ENCODE data around the gene ABRACL. TPM values are rescaled to one million over a fixed set of nuclear protein-coding genes. Genes with fewer than 3 reads are reported as not detected.

ABRACL gene
- polyA plus RNA-seq, 3 donors = 39.5 to 174 (median 142) TPM

- Histone ChIP-seq H3K36me3 (replicated peaks in 1 of 2; ENCODE audit: control insufficient read depth in 1 of 2, insufficient read depth in 2 of 2, low read length in 2 of 2) (no peaks in the 10 kb centered on the region), H3K4me2 (replicated peaks; ENCODE audit: extremely low read depth, low read length, poor library complexity, severe bottlenecking) (no peak overlapping the region), H3K9me3 (replicated peaks in 1 of 2; ENCODE audit: control insufficient read depth in 1 of 2, insufficient read depth in 1 of 2, low read length in 2 of 2) (no peaks in the 10 kb centered on the region), H3K27me3 (ENCODE audit: control insufficient read depth in 2 of 2, insufficient read depth in 2 of 2, low read length in 2 of 2) (no peaks in the 10 kb centered on the region), H4K20me1 (ENCODE audit: insufficient read depth, low read length) (no peaks in the 10 kb centered on the region), H3K9ac (ENCODE audit: insufficient read depth, low read length, poor library complexity, severe bottlenecking) (no peak overlapping the region), H3K4me1 (ENCODE audit: control insufficient read depth in 1 of 2, insufficient read depth in 2 of 2, low read length in 2 of 2) (no peaks in the 10 kb centered on the region), H3K27ac (ENCODE audit: low read depth in 1 of 2, low read length in 2 of 2) (no peak overlapping the region), H2AFZ (ENCODE audit: insufficient read depth, low read depth, low read length, poor library complexity, severe bottlenecking) (no peak overlapping the region), H3K4me3 (replicated peaks in 1 of 3; ENCODE audit: low read depth in 2 of 3, low read length in 3 of 3) (no peak overlapping the region), H3K79me2 (ENCODE audit: insufficient read depth, low read length) (no peaks in the 10 kb centered on the region)
- Mint-ChIP-seq H3K4me1 (no peaks in the 10 kb centered on the region), H3K27ac (no peak overlapping the region), H3K9me3 (peaks cover 0 to 6% (median 3%) of the 10 kb centered on the region in 7 donors), H3K4me3 (no peak overlapping the region), H3K27me3 (ENCODE audit: low read depth in 3 of 3) (no peaks in the 10 kb centered on the region), H3K36me3 (no peaks in the 10 kb centered on the region)
- intact Hi-C loops (cut with micrococcal nuclease) = no loop called here
- TF ChIP-seq CTCF (IDR thresholded peaks at IDR 0.05) = no peak
- no peak for DNase-seq
- WGBS (ENCODE audit: insufficient coverage) = no CpG with 5 or more reads among the region's 4 CpGs
Observed at GRCh38 chr6:139081471-139081870, 52.9 kb downstream of the ABRACL start.

- 100% methylated on average over 2 of the region's 5 CpGs for WGBS (ENCODE audit: insufficient coverage)
- Histone ChIP-seq H3K9me3 (replicated peaks in 1 of 2; ENCODE audit: control insufficient read depth in 1 of 2, insufficient read depth in 1 of 2, low read length in 2 of 2) (no peaks in the 10 kb centered on the region), H3K9ac (ENCODE audit: insufficient read depth, low read length, poor library complexity, severe bottlenecking) (no peak overlapping the region), H3K79me2 (ENCODE audit: insufficient read depth, low read length) (no peaks in the 10 kb centered on the region), H3K4me1 (ENCODE audit: control insufficient read depth in 1 of 2, insufficient read depth in 2 of 2, low read length in 2 of 2) (no peaks in the 10 kb centered on the region), H3K36me3 (replicated peaks in 1 of 2; ENCODE audit: control insufficient read depth in 1 of 2, insufficient read depth in 2 of 2, low read length in 2 of 2) (no peaks in the 10 kb centered on the region), H4K20me1 (ENCODE audit: insufficient read depth, low read length) (no peaks in the 10 kb centered on the region), H2AFZ (ENCODE audit: insufficient read depth, low read depth, low read length, poor library complexity, severe bottlenecking) (no peak overlapping the region), H3K4me2 (replicated peaks; ENCODE audit: extremely low read depth, low read length, poor library complexity, severe bottlenecking) (no peak overlapping the region), H3K4me3 (replicated peaks in 1 of 3; ENCODE audit: low read depth in 2 of 3, low read length in 3 of 3) (no peak overlapping the region), H3K27me3 (ENCODE audit: control insufficient read depth in 2 of 2, insufficient read depth in 2 of 2, low read length in 2 of 2) (no peaks in the 10 kb centered on the region), H3K27ac (ENCODE audit: low read depth in 1 of 2, low read length in 2 of 2) (no peak overlapping the region)
- Mint-ChIP-seq H3K36me3 (no peaks in the 10 kb centered on the region), H3K4me3 (no peak overlapping the region), H3K27ac (no peak overlapping the region), H3K4me1 (no peaks in the 10 kb centered on the region), H3K9me3 (peaks cover 1 to 6% (median 3%) of the 10 kb centered on the region in 7 donors), H3K27me3 (ENCODE audit: low read depth in 3 of 3) (no peaks in the 10 kb centered on the region)
- DNase-seq = no peak
- intact Hi-C loops (cut with micrococcal nuclease) = no loop called here
- TF ChIP-seq CTCF (IDR thresholded peaks at IDR 0.05) = no peak
Observed at GRCh38 chr6:139082370-139082769, 53.8 kb downstream of the ABRACL start.
